WTC11 (cell line): ENCODE data around the gene STK32C.

Experiments
- CREB1 ChIP-seq: sonication (generic); formaldehyde crosslinking; IDR thresholded peaks from 2 replicates; pipeline ENCODE4 v1.8.0; 2023; ENCODE audit warnings: mild to moderate bottlenecking, missing genetic modification reagents
- CTCF ChIP-seq: fragments of 200-600 bp; IDR thresholded peaks from 2 replicates; pipeline ENCODE4 v1.8.0; 2022; ENCODE audit warnings: antibody characterized with exemption

- TF ChIP-seq CREB1 = no peak
- no peak for TF ChIP-seq CTCF
Measured at GRCh38 chr10:132184816-132185593, 122.7 kb downstream of the STK32C start.
